ENCODE results near the gene SCD. TPM values are rescaled to one million over a fixed set of nuclear protein-coding genes. Genes with fewer than 3 reads are reported as not detected.
A peak's percentile ranks its signal among the peaks of the same experiment; 100 is the strongest.
"Not testable (repeated sequence)": the region's sequence is repeated elsewhere in the genome, so short reads cannot be mapped to it uniquely, and the experiment has no call there.

Gene SCD
- 100 to 1,000 TPM in 1 of 2 donors, 10 to 100 TPM in 1; 67.5 to 185 TPM for total RNA-seq

- no peaks in the 10 kb centered on the region for H3K9me3 Mint-ChIP-seq
- peaks cover 40 to 57% of the 10 kb centered on the region in 2 donors for H3K36me3 Mint-ChIP-seq
- ATAC-seq (peak; percentile 94 to 95), DNase-seq (ENCODE audit: low spot score in 2 of 2) (peak; percentile 79 to 91)
- H3K27ac Mint-ChIP-seq, result peak within 1 kb of the TSS; percentile 78 to 93
These were observed at the start of gene SCD for GRCh38 chr10:100346765-100347567. Gene SCD (plus strand): TSS chr10:100347233. CDS start chr10:100347505, 272 bp downstream.

- no peak overlapping the region for H3K27ac Mint-ChIP-seq
- H3K9me3 Mint-ChIP-seq, result no peaks in the 10 kb centered on the region
- H3K36me3 Mint-ChIP-seq, result no peaks in the 10 kb centered on the region
- no peak for DNase-seq (ENCODE audit: low spot score in 2 of 2)
- ATAC-seq, result no peak
These were observed 49.8 kb upstream of the SCD start for GRCh38 chr10:100297242-100297641.

- H3K9me3 Mint-ChIP-seq, ATAC-seq: not testable (repeated sequence)
These were observed 45.9 kb upstream of the SCD start for GRCh38 chr10:100301123-100301522.

GRCh38 chr10:100303724-100304319 lies 43.2 kb upstream of the SCD start:
- DNase-seq (ENCODE audit: low spot score in 2 of 2), result no peak
- H3K27ac Mint-ChIP-seq, result no peak overlapping the region
- H3K9me3 Mint-ChIP-seq, result no peaks in the 10 kb centered on the region
- no peaks in the 10 kb centered on the region for H3K36me3 Mint-ChIP-seq
- ATAC-seq, result no peak

More at GRCh38 chr10:100301123-100301522, 45.9 kb upstream of the SCD start:
- DNase-seq (ENCODE audit: low spot score in 2 of 2); H3K36me3 Mint-ChIP-seq; H3K27ac Mint-ChIP-seq: not testable (repeated sequence)

GRCh38 chr10:100304414-100304813 lies 42.6 kb upstream of the SCD start:
- DNase-seq (ENCODE audit: low spot score in 2 of 2) (no peak), ATAC-seq (no peak)
- Mint-ChIP-seq H3K27ac (no peak overlapping the region), H3K36me3 (no peaks in the 10 kb centered on the region), H3K9me3 (no peaks in the 10 kb centered on the region)

GRCh38 chr10:100306861-100307260 lies 40.2 kb upstream of the SCD start:
- no peak for ATAC-seq
- Mint-ChIP-seq H3K9me3 (no peaks in the 10 kb centered on the region), H3K27ac (no peak overlapping the region), H3K36me3 (no peaks in the 10 kb centered on the region)
- DNase-seq (ENCODE audit: low spot score in 2 of 2), result no peak

GRCh38 chr10:100307684-100308083 lies 39.3 kb upstream of the SCD start:
- no peaks in the 10 kb centered on the region for H3K36me3 Mint-ChIP-seq
- no peak overlapping the region for H3K27ac Mint-ChIP-seq
- DNase-seq (ENCODE audit: low spot score in 2 of 2) (no peak), ATAC-seq (peak in 1 of 2 donors; percentile 31)
- no peaks in the 10 kb centered on the region for H3K9me3 Mint-ChIP-seq

GRCh38 chr10:100311298-100311697 lies 35.7 kb upstream of the SCD start:
- H3K27ac Mint-ChIP-seq, result no peak overlapping the region
- no peak for ATAC-seq
- H3K9me3 Mint-ChIP-seq, result no peaks in the 10 kb centered on the region
- no peaks in the 10 kb centered on the region for H3K36me3 Mint-ChIP-seq
- DNase-seq (ENCODE audit: low spot score in 2 of 2), result no peak

GRCh38 chr10:100315615-100316014 lies 31.4 kb upstream of the SCD start:
- ATAC-seq (no peak), DNase-seq (ENCODE audit: low spot score in 2 of 2) (no peak)
- Mint-ChIP-seq H3K36me3 (no peaks in the 10 kb centered on the region), H3K9me3 (no peaks in the 10 kb centered on the region), H3K27ac (no peak overlapping the region)

GRCh38 chr10:100318207-100318606 lies 28.8 kb upstream of the SCD start:
- no peaks in the 10 kb centered on the region for H3K9me3 Mint-ChIP-seq

GRCh38 chr10:100319707-100320402 lies 27.2 kb upstream of the SCD start:
- Mint-ChIP-seq H3K9me3 (no peaks in the 10 kb centered on the region), H3K36me3 (no peaks in the 10 kb centered on the region), H3K27ac (no peak overlapping the region)
- ATAC-seq (no peak), DNase-seq (ENCODE audit: low spot score in 2 of 2) (no peak)

More at GRCh38 chr10:100318207-100318606, 28.8 kb upstream of the SCD start:
- no peak overlapping the region for H3K27ac Mint-ChIP-seq
- no peaks in the 10 kb centered on the region for H3K36me3 Mint-ChIP-seq
- DNase-seq (ENCODE audit: low spot score in 2 of 2), result no peak
- ATAC-seq, result no peak

- Mint-ChIP-seq H3K36me3 (no peaks in the 10 kb centered on the region), H3K9me3 (no peaks in the 10 kb centered on the region), H3K27ac (no peak overlapping the region)
- ATAC-seq, result no peak
- DNase-seq (ENCODE audit: low spot score in 2 of 2), result no peak
These were observed 21.9 kb upstream of the SCD start for GRCh38 chr10:100325158-100325557.

GRCh38 chr10:100327007-100327717 lies 19.9 kb upstream of the SCD start:
- H3K9me3 Mint-ChIP-seq, result no peaks in the 10 kb centered on the region
- H3K36me3 Mint-ChIP-seq, result no peaks in the 10 kb centered on the region
- DNase-seq (ENCODE audit: low spot score in 2 of 2) (peak in 1 of 2 donors; percentile 28), ATAC-seq (peak; percentile 98)
- peak overlapping the region; percentile 14 to 81 for H3K27ac Mint-ChIP-seq

- peak overlapping the region in 1 of 2 donors; percentile 14 for H3K27ac Mint-ChIP-seq
- no peaks in the 10 kb centered on the region for H3K9me3 Mint-ChIP-seq
- H3K36me3 Mint-ChIP-seq, result no peaks in the 10 kb centered on the region
- DNase-seq (ENCODE audit: low spot score in 2 of 2), result no peak
- no peak for ATAC-seq
These were observed 19.4 kb upstream of the SCD start for GRCh38 chr10:100327718-100328009.

GRCh38 chr10:100328198-100328597 lies 18.8 kb upstream of the SCD start:
- H3K27ac Mint-ChIP-seq, result no peak overlapping the region
- H3K36me3 Mint-ChIP-seq, result no peaks in the 10 kb centered on the region
- ATAC-seq (no peak), DNase-seq (ENCODE audit: low spot score in 2 of 2) (no peak)
- H3K9me3 Mint-ChIP-seq, result no peaks in the 10 kb centered on the region

- no peaks in the 10 kb centered on the region for H3K36me3 Mint-ChIP-seq
- H3K9me3 Mint-ChIP-seq, result no peaks in the 10 kb centered on the region
- DNase-seq (ENCODE audit: low spot score in 2 of 2) (no peak), ATAC-seq (no peak)
- H3K27ac Mint-ChIP-seq, result no peak within 1 kb of the TSS
These were observed 17.0 kb upstream of the SCD start, which contains the start of gene PKD2L1 for GRCh38 chr10:100330079-100330478. Gene PKD2L1 (minus strand): TSS chr10:100330228. CDS start chr10:100330103, 125 bp downstream.

GRCh38 chr10:100333106-100333505 lies 13.9 kb upstream of the SCD start:
- ATAC-seq, result no peak
- Mint-ChIP-seq H3K9me3 (no peaks in the 10 kb centered on the region), H3K27ac (no peak overlapping the region), H3K36me3 (no peaks in the 10 kb centered on the region)
- no peak for DNase-seq (ENCODE audit: low spot score in 2 of 2)

Measured in activated naive CD4-positive, alpha-beta T cell treated with anti-CD3 and anti-CD28 coated beads, Interleukin-2, amount 50 U/mL, for 72 hours (primary cell).